HG03066 (cell line): ENCODE results near the gene SH3D21.

Experiments used
- ATAC-seq: cut with Tn5 transposase; IDR thresholded peaks from one replicate; pipeline ENCODE4 v1.9.1; 2021; ENCODE audit warnings: low read depth; ENCODE audit not compliant: unreplicated experiment

SH3D21 gene

GRCh38 chr1:36303244-36303643 is 2.9 kb upstream of the SH3D21 start:
- no peak for ATAC-seq

DNA sequence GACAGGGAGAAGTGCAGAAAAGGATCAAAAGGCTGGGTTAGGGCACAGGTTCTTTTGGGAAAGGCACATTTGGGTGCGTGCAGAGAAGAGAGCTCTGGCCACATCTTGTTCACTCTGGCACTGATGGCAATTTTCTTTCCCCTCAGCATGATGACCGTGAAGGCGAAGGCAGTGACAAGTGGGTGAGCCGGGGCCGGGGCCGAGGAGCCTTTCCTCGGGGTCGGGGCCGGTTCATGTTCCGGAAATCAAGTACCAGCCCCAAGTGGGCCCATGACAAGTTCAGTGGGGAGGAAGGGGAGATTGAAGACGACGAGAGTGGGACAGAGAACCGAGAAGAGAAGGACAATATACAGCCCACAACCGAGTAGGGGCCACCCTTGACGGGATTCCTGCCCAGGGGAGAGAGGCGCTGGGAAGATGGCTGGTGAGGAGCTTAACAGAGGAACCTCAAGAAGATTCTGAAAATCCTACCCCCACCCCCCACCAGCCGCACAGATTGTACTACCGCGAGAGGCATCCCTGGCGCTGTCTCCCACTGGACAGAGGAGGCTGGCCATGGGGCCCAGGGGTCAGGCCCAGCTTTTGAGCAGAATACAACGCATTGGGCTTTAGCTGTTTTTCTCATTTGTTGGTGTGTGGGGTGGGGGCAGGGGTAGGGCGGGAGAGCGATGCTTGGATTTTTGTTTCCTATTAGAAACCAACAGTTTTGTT is 2.4 kb upstream of the SH3D21 start:
- no peak for ATAC-seq

DNA sequence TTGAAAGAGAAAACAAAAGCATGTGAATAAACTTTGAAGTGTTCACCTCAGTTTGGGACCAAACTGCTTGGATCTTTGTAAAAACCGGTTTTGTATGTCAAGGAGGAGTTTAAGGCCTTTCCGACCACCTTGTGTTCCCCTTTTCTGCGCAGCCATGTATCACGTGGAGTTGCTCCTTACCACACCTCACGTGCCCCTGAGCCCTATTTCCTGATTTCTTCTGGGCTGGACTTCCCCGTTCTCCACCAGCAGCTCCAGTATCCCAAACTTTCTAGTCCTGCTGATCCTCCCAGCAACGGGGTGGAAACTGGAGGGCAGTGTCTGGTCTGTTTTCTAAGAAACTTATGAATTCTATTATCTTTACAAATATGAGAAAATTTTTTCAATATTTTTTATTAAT is 1.6 kb upstream of the SH3D21 start:
- no peak for ATAC-seq

DNA sequence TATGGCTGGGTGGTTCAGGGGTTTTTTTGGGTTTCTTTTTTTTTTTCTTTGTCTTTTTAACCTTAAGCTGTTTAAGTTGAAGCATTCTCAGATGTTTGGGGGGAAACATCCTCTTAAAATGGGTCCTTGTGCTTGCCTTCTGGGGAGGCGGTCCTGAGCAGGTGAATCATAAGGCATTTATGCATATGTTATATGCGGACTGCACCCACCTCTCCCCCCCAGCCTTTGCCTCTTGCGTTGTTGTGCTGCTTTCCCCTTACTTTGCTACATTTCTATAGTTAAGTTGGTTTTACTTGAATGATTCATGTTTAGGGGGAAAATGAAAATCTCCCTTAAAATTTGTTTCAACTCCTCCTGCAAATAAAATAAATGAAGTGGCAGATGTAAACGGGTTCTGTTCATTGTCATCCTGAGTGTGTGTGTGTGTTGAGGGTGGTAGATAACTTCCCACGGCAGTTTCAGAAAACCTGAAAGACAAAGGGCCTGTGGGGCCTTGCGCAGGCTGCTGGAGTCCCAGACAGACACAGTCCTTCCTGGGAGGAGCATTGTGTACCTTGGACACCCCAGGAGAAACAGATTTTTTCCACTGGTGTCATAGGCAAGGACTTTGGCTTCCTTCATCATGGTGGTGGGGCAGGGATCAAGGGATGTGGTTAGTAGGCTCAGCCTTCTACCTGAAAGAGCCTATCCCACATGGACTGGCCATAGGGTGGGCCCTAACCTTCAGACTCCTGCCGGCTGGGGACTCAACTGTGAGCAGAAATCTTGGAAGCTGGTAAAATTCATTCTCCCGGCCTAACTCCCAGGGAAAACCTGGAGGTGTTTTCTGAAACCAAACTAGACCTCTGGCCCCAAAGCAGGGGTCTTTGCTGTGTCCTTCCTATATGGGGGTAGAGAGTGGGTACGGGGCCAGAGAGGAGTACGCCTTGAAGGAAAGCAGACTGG is 926 bp upstream of the SH3D21 start:
- no peak for ATAC-seq

DNA sequence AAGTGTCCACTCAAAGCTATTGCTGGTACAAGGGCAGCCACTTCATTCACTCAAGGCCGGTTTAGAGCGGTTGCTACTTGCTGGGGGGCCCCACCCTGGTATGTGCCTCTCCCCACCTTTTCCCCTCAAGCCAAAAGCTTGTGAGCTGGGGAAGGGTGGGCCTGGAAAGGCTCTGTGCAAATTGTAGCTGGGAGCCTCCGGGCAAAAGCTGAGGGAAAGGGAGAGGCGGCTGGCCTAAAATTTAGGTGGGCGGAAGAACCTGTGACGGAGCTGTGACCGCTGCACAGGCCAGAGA is 306 bp upstream of the SH3D21 start:
- ATAC-seq: no peak

- ATAC-seq: peak; percentile 97
Observed at GRCh38 chr1:36306902-36307456, 811 bp downstream of the SH3D21 start.

DNA sequence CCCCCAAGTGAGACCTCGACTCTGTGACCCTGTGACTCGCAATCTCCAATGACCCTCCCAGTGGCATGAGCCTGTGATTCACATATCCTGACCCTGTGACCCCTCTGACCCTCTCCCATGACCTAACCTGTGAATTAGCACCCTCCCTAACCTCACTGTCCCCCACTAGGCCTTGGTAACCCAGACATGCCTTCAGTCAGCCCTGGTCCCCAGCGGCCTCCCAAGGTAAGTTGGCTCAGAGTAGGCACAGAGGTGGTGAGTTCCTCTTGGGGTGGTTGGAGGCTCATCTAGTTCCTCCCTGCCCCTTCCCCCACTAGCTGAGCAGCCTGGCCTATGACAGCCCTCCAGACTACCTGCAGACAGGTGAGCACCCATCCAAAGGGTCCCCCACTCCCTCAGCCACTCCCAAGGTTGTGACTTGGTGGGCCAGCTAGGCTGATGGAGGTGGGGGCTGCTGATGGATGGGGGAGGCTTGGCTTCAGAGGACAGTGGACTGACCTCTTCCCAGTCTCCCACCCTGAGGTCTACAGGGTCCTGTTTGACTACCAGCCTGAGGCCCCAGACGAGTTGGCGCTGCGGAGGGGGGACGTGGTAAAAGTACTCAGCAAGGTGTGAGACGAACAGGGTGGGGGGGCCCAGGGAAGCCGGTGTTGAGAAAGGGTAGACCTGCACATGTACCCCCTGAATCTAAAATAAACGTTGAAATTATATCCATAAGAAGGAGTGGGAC is 1.6 kb downstream of the SH3D21 start:
- no peak for ATAC-seq

GRCh38 chr1:36309397-36309796 is 3.2 kb downstream of the SH3D21 start:
- no peak for ATAC-seq

DNA sequence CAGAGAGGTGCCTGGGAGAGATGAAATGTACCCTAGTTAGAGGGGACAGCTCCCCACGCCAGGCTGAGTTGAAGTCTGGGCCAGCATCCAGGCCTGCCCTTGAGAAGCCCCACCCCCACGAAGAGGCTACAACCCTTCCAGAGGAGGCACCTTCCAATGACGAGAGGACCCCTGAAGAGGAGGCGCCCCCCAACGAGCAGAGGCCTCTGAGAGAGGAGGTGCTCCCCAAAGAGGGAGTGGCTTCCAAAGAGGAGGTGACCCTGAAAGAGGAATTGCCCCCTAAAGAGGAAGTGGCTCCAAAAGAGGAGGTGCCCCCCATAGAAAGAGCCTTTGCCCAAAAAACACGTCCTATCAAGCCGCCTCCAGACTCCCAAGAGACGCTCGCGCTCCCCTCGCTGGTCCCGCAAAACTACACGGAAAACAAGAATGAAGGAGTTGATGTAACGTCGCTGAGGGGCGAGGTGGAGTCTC is 14.2 kb downstream of the SH3D21 start:
- ATAC-seq: no peak

DNA sequence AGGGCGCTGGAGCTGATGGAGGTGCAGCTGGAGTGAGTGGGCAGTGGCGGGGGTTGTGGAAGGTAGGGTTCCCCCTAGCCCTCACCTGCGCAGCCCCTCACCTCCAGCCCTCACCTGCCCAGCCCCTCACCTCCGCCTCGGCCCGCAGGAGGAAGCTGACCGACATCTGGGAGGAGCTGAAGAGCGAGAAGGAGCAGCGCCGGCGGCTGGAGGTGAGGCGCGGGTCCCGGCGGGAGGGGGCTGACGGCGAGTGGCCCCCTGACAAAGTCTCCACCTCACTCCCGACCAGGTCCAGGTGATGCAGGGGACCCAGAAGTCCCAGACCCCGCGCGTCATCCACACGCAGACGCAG is 14.6 kb downstream of the SH3D21 start:
- ATAC-seq: no peak

GRCh38 chr1:36321119-36321951 is 15.2 kb downstream of the SH3D21 start:
- no peak for ATAC-seq

DNA sequence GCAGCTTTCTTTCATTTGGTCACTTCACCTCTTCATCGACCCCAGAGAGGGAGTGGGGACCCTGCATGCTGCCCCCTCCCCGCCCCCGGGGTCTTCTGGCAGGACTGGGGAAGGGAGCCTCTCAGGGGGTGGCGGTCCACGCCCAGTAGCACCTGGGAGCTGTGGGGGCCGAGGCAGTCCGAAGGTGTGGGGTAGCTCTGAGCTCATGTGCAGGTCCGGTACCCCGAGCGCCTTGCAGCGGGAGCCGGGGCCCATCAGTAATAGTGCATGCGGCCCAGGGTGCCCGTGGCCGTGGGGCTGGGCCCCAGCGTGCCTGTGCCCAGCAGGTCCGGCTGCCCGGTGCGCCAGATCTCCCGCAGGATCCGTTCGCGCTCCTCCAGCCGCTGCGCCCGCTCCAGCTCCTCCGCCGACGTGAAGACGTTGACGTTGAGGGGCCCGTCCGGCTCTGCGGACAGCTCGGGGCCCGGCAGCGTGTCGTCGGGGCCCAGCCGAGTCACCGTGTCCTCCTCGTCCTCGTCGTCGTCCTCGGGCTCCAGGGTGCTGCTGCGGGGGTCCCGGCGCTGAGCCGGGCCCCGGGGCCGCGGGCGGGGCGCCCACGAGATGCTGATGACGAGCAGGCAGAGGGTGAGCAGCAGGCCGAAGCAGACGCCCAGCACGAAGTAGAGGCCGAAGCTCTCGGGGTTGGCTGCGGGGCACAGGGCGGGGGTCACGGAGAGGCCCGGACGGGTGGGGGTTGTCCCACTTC is 16.0 kb downstream of the SH3D21 start:
- ATAC-seq: no peak

- ATAC-seq: peak; percentile 22
Observed at GRCh38 chr1:36322786-36323635, 16.8 kb downstream of the SH3D21 start.

- ATAC-seq: peak; percentile 44
Observed at GRCh38 chr1:36323636-36324352, 17.6 kb downstream of the SH3D21 start, which contains the start of gene EVA1B. Gene EVA1B (minus strand): TSS chr1:36323645. CDS start chr1:36323037, 608 bp downstream.

- ATAC-seq: no peak
Observed at GRCh38 chr1:36324353-36324703, 18.2 kb downstream of the SH3D21 start.

DNA sequence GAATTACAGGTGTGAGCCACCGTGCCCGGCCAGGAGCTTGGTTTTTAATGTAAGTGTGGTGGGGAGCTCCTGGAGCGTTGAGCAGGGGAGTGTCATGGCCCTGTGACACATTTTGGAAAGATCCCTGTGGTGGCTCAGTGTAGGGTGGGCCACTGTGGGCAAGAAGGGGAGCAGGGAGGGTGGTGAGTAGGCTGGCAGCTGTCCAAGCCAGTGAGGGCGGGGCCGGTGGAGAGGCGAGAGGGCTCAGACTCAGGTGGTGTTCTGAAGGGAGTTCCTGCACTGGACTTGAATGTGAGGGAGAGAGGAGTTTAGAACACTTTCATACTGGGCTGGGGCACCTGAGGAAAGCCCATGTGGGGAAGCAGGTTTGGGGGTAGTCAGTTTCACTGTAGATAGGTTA is 20.3 kb downstream of the SH3D21 start:
- no peak for ATAC-seq

DNA sequence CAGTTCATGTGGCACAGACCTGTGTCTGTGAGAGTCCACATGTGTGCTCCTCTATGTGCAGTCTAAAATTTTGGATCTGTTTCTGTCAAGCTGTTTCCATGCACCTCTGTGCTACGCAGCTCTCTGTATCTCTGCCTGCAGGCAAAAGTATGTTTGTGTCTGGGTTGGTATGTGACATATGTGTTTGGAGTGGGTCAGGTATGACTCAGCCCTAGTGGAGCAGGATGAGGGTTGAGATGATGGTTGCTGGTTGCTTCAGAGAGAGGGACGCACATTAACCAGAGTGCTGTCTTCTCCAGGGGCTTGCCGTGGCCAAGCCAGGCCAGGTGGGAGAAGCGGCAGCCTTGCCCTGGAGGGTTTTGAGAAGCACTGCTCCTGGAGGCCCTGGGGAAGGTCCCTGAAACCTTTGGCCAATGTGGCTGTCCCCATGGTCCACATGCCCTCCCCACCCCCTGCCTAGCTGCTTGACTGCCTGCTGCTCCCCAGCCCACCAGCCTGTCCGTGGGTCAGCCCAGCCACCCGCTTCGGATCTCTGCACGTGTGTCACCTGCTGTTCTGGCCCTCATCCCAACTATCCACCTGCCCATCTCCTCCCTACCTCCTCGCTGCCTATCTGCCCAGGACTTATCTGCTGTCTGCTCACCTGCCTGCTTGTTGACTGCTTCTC is 21.4 kb downstream of the SH3D21 start:
- no peak for ATAC-seq
